ENCODE results near the gene PEX14.

DNA sequence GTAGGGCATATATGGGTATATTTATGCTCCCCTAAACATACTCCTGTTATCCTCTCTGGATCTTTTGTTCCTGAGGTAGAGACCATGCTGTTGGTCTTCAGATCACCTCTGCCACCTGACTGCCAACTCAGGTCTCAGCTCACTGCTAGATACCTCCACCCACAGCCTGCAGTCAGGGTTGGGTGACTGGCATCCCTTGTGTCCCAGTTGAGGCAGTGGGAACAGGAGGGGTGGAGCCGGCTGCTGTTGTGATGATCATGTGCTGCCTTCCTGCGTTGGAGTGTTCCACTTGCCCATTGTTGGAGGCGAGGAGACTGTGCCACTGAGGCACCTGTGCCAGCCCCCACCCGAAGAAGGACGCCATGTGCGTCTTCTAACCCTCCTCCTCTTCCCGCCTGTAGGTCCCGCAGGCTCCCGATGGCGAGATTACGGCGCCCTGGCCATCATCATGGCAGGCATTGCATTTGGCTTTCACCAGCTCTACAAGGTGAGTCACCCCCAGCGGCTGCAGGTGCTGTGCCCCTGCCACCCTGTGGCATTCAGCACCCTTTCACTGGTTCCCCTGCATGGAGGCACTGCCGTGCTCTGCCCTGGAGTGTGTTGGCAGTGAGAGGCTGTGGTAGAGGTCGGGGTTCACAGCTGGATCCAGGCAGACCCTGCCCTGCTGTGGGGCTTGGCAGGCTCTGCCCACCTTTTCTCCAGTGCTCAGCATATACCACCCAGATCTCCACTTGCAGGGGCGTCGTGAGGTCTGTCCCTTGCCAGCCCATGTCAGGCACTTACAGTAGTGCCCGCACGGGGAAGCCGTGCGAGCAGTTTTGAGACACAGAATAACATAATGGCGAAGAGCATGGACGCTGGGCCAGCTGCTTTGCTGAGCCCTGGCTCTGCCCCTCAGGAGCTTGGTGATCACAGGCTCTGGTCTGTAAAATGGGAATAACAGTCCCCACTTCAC is 143.5 kb downstream of the PEX14 start:
- TF ChIP-seq, protein P1, sequence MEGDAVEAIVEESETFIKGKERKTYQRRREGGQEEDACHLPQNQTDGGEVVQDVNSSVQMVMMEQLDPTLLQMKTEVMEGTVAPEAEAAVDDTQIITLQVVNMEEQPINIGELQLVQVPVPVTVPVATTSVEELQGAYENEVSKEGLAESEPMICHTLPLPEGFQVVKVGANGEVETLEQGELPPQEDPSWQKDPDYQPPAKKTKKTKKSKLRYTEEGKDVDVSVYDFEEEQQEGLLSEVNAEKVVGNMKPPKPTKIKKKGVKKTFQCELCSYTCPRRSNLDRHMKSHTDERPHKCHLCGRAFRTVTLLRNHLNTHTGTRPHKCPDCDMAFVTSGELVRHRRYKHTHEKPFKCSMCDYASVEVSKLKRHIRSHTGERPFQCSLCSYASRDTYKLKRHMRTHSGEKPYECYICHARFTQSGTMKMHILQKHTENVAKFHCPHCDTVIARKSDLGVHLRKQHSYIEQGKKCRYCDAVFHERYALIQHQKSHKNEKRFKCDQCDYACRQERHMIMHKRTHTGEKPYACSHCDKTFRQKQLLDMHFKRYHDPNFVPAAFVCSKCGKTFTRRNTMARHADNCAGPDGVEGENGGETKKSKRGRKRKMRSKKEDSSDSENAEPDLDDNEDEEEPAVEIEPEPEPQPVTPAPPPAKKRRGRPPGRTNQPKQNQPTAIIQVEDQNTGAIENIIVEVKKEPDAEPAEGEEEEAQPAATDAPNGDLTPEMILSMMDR (IDR thresholded peaks at IDR 0.05 in 2 of 3, conservative IDR thresholded peaks at IDR 0.05 in 1 of 3; ENCODE audit: borderline replicate concordance in 1 of 3, insufficient read depth in 1 of 3, low read depth in 2 of 3, low read length in 2 of 3): no peak
- TF ChIP-seq YY1 (IDR thresholded peaks at IDR 0.05; ENCODE audit: extremely low read depth, insufficient replicate concordance, low read depth, low read length) (no peak), POLR2A (IDR thresholded peaks at IDR 0.05; ENCODE audit: borderline replicate concordance, extremely low read depth, insufficient read depth, insufficient read length) (no peak), CEBPB (IDR thresholded peaks at IDR 0.05; ENCODE audit: low read depth) (no peak), RAD21 (IDR thresholded peaks at IDR 0.05; ENCODE audit: low read depth) (no peak), EGR1 (IDR thresholded peaks at IDR 0.05; ENCODE audit: low read depth) (no peak), EZH2 (IDR thresholded peaks at IDR 0.05) (no peak), POLR2AphosphoS5 (IDR thresholded peaks at IDR 0.05; ENCODE audit: low read depth, low read length) (no peak), ZFX (IDR thresholded peaks at IDR 0.05) (no peak), EZH2phosphoT487 (IDR thresholded peaks at IDR 0.05; ENCODE audit: borderline replicate concordance) (no peak), JUND (IDR thresholded peaks at IDR 0.05) (no peak)
- TF ChIP-seq, protein P2, sequence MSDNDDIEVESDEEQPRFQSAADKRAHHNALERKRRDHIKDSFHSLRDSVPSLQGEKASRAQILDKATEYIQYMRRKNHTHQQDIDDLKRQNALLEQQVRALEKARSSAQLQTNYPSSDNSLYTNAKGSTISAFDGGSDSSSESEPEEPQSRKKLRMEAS (IDR thresholded peaks at IDR 0.05): no peak
- TF ChIP-seq, protein P3, sequence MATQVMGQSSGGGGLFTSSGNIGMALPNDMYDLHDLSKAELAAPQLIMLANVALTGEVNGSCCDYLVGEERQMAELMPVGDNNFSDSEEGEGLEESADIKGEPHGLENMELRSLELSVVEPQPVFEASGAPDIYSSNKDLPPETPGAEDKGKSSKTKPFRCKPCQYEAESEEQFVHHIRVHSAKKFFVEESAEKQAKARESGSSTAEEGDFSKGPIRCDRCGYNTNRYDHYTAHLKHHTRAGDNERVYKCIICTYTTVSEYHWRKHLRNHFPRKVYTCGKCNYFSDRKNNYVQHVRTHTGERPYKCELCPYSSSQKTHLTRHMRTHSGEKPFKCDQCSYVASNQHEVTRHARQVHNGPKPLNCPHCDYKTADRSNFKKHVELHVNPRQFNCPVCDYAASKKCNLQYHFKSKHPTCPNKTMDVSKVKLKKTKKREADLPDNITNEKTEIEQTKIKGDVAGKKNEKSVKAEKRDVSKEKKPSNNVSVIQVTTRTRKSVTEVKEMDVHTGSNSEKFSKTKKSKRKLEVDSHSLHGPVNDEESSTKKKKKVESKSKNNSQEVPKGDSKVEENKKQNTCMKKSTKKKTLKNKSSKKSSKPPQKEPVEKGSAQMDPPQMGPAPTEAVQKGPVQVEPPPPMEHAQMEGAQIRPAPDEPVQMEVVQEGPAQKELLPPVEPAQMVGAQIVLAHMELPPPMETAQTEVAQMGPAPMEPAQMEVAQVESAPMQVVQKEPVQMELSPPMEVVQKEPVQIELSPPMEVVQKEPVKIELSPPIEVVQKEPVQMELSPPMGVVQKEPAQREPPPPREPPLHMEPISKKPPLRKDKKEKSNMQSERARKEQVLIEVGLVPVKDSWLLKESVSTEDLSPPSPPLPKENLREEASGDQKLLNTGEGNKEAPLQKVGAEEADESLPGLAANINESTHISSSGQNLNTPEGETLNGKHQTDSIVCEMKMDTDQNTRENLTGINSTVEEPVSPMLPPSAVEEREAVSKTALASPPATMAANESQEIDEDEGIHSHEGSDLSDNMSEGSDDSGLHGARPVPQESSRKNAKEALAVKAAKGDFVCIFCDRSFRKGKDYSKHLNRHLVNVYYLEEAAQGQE (IDR thresholded peaks at IDR 0.05; ENCODE audit: low read depth): no peak
- TF ChIP-seq, protein P4, sequence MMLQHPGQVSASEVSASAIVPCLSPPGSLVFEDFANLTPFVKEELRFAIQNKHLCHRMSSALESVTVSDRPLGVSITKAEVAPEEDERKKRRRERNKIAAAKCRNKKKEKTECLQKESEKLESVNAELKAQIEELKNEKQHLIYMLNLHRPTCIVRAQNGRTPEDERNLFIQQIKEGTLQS (IDR thresholded peaks at IDR 0.05): no peak
